Measurements from ENCODE around the gene LINGO4.

LINGO4 gene

DNA sequence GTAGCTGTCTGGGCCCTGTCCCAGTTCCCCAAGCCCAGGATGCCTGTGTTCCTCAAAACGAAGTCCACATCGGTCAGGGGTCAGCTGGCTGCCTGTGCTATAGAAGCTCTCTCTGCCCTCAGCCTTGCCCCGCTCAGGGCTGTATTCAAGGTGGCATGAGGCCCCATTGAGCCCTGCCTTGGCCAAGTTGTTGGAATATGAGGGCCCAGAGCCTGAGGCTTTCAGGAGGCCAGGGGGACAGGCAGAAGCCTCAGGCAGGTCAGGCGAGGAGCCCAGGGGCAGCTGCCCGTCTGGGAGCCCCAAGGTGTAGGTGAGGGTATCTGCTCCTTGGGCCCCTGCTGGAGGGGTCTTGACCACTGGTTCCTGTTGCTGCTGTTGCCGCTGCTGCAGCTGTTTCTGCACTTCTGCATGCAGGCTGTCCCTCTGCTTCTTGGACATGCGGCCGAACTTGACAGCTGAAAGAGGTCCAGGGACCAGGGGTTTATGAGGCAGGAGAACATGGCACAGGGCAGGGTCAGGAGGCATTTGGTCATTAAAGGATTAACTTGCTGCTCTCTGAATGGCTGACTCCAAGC lies 9.8 kb upstream of the LINGO4 start:
- no peak for DNase-seq (ENCODE audit: low spot score)

DNA sequence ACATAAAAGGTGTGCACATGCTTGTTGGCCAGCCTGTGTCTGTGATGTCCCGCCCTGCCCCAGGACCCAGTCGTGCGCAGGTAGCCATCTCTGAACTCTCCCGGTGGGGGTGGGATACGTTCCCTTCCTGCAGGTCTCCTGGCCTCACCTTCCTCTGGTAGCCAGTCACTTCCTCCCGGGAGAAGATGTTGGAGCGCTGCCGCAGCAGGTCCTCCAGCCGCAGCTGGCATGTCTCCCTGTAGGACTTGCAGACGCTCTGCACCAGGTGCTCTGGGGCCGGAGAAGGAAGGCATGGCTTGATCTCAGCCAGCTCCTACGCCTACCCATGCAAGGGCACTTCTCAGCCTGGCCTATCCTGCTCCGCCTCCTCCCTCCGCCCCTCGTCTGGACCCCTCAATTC lies 9.2 kb upstream of the LINGO4 start:
- DNase-seq (ENCODE audit: low spot score): no peak

DNA sequence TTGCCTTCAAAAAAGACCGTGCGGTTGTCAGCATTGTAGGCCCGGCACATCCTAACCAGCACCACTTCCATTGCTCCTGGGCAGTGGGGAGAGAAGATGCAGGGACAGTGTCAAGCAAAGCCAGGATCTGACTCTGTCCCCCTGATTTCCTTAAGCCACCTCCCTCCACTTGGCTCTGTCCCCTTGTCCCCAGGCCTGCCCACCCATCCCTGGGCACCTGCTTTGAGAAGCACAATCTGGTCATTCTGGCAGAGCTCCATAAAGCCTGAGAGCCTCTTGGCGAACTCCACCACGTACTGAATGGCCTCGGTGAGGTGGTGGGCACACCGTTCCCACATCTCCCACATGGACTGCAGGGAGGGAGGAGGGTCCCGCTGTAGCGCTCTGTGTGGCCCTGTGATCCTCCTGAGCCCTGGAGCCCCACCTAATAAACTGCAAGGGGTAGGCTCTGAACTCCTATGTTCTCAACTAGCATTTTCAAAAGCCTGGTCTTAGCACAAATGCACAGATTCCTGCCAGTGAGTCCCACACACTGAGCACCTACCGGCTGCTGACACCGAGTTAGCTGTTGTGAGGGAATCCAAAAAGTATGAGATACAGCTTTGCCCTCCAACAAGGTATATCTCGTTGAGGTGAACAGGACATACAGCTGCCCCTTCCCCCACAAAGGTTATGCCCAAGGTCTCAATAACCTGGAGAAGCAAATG lies 8.2 kb upstream of the LINGO4 start:
- DNase-seq (ENCODE audit: low spot score): no peak

DNA sequence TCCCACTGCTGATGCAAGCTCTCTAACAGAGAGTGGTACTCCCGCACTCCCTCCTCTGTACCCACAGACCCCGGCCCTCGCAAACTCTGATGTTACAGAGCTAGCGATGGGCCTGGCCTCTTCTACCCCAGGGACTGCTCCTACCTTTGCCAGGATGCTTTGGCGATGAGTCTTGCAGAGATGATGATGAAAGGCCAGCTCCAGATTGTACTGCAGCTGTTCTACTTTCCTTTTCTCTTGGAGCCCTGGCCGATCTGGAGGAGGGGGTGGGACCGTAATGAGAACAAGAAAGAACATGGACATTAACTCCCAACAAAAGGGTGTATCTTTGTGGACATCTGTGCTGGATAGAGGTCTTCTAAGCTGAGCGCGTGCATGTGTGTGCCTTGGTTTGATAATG lies 6.0 kb upstream of the LINGO4 start:
- DNase-seq (ENCODE audit: low spot score): no peak

DNA sequence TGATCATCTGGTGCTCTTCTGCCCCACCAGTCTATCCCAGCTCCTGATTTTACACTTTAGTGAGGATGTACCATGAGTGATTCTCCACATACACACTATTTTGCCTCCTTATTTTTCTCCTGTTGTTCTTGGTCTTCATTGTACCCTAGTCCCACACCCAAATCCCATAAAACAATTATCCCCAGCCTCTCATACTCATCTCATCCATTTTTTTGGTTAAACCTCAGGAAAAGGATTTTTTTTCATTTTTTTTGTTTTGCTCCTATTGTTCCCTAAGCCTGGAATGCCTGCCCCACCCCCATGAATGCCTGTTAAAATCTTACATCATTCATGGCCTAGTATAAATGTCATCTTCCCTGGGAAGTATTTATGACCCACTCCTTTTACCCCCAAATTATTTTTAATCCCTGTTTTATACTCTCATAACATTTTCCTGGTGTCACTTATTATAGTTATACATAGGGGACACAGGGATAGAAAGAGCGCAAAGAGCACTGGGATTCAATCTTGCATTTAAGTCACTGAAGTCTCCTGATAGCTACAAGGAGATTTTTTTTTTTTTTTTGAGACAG lies 4.9 kb upstream of the LINGO4 start:
- no peak for DNase-seq (ENCODE audit: low spot score)

DNA sequence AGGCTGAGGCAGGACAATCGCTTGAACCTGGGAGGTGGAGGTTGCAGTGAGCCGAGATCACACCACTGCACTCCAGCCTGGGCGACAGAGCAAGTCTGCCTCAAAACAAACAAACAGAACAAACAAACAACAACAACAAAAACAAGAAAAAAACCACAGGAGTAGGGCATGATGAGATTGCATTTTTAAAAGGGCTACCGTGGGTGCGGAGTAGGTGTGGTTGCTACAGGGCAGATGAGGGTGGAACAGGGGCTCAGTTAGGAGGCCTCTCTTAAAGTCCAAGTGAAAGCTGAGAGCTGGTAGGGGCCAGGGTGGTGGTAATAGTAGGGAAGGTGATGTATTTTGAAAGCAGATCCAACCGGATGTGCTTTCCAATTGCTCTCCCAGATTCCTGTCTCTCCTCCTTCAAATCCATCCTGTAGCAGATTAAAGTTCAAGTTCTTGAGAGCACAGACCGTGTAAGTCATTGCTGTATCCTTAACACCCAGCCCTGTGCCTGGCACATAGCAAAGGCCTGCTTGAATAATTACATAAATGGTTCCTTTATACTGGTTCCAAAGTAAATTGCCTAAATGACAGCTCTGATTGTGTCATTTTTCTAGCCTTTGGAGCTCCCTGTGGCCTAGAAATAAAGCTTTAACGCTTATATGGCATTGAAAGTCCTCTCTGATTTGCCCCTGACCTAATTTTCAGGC lies 4.2 kb upstream of the LINGO4 start:
- DNase-seq (ENCODE audit: low spot score): no peak

DNA sequence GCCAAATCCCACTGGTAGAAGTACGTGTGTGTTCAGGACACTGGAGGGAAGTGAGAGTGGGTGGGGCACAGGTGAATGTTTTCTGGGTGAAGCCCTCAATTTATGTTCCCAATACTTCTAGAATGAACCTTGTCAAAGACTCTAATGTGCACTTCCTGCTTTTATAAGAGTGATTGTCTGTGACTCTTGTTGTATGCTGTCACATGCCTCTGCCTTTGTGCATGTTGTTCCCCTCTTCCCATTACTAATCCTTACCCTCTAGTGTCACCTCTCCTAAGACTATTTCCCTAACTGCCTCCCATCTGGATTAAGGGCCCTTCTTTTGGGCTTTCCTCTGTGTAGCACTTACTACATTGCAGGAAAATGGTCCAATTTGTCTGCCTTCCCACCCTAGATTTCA lies 2.5 kb upstream of the LINGO4 start:
- no peak for DNase-seq (ENCODE audit: low spot score)

DNA sequence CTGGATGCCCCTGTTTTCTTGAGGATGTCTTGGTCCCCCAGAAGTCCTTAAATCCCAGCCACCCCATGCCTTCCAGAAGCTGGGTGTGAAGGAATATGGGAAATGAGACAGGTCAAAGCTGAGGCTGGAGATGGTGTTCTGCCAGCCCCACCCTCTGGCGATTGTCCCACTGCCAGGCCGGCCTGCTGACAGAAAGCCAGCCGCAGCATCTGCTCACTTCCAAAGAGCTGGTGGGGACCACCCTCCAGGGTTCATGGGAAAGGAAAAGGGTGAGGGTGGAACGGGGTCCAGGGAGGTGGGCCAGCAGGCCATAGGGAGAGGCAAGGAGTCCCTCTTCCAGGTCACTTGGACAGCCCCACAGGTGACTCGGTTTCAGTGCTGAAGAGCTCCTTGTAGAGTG lies 1.9 kb upstream of the LINGO4 start:
- DNase-seq (ENCODE audit: low spot score): no peak

DNA sequence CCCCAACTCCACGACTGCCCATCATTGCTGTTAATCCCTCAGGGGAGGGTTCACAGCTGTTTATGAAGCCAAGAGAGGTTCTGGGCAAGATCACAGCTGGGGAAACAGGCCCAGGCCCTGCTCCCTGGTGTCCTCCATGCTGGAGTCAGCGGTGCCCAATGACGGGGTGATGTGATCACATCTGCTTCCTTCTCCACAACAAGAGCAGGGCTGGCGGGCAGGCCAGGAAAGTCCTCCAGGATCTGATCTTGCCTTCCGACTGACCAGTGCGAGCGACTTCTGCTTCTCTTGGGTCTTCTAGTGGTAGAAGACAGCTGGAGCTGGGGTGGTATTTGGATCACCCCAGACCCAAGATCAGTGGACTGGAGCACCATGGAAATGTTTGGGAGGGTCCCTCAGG lies 951 bp upstream of the LINGO4 start:
- DNase-seq (ENCODE audit: low spot score): no peak

DNA sequence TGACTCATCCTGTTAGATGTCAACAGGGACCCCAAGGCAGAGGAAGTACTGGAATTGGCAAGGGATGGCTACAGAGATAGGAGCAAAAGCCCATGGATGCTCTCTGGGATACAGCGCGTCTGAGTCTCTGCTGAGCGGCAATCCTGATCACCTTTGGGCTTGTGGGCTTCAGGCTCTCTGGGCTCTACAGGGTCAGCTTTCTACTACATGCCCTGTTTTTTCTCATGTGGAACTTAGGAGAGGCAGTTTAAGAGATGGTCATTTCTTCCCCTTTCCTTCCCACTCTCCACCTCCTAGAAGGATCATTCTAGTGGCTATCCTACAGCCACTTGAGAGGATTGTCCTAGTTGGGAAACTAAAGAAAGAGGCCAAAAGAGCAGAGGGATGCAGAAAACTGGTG lies 1.3 kb downstream of the LINGO4 start:
- DNase-seq (ENCODE audit: low spot score): no peak

DNA sequence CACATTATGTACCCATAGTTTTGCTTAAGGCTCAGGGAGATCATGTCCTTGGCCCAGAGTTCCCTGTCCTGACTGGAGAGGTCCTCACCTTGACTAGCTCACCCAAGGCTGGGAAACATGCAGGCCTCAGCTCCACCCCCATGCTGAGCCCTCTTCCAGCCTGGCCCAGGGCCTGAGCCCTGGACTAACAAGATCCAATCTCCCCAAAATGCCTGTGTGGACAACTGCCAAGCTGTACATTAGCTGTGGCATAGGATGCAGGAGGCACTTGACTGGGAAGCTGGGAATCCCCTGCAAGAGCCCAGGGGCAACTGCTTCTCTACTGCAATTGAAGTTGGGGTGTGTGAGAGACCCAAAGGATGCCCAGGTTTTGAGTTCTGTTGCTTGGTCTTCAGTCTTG lies 2.1 kb downstream of the LINGO4 start:
- DNase-seq (ENCODE audit: low spot score): no peak

DNA sequence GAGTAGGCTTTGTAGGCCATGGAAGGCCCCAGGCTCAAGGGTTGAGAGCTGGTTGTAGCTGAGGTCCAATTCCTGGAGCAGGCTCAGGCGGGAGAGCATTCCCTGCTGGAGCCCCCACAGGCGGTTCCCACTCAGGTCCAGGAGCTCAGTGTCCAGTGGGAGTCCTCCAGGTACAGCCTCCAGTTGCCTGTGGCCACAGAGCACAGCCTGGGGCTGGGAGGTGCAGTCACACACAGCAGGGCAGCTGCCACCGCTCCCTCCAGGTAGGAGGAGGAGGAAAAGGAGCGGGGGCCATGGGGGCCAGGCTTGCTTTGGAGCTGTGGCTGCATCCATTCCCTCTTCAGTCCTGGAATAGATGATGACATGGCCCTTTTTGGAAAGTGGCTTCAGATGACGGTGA lies 2.8 kb downstream of the LINGO4 start:
- DNase-seq (ENCODE audit: low spot score): no peak

DNA sequence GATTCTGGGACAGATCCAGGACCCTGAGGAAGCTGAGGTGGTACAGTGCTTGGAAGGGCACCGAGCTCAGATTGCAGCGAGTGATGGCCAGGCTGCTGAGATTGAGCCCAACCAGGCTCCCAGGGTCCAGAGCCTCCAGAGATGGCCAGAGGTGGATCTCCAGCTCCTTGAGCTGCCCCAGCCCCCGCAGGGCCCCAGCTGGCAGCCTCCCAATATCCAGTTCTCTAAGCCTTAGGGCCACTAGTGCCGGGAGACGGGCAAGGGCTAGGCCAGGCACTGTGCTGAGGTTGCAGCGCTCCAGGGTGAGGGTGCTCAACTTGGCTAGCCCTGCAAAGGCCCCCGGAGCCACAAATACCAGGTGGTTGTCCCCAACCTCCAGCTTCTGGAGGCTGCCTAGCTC lies 3.4 kb downstream of the LINGO4 start:
- DNase-seq (ENCODE audit: low spot score): no peak

DNA sequence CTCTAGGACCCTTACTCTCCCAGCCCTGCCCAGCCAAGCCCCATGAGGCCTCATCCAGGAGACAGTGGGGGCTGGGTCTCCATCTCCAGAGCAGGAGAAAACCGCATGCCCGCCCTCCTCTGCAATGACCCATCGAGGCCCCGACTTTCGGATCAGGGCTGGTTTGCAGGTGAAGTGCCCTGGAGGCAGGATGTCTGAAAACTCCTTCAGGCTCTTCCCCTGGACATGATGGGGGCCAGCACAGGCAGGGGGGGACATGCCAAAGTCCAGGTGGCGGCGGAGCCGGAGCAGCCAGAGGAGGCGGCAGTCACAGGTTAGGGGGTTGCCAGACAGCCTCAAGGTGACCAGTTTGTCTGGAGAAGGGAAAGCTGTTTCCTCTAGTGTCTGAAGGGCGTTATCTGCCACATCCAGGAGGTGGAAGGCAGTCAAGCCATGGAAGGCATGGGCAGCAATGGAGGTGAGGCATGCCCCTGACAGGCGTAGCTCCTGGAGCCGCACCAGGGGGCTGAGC lies 3.9 kb downstream of the LINGO4 start:
- DNase-seq (ENCODE audit: low spot score): no peak

DNA sequence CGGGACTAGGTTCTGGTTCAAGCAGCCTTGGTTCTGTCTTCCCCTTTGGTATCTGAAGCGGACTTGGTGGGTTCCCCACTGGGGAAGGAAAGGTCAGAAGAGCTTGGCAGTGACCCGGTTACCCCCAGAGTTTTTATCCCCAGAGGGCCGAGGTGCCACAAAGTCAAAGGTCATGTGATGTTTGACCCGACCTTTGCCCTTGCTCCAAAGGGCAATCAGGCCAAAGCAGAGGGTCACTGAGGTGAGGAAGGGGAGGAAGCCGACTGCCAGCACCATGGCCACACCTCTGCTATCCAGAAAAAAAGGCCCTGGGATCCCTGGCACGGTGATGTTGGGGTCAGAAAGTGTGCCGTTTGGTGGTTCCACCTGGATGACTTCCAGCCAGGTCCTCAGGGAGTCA lies 4.4 kb downstream of the LINGO4 start:
- DNase-seq (ENCODE audit: low spot score): no peak

DNA sequence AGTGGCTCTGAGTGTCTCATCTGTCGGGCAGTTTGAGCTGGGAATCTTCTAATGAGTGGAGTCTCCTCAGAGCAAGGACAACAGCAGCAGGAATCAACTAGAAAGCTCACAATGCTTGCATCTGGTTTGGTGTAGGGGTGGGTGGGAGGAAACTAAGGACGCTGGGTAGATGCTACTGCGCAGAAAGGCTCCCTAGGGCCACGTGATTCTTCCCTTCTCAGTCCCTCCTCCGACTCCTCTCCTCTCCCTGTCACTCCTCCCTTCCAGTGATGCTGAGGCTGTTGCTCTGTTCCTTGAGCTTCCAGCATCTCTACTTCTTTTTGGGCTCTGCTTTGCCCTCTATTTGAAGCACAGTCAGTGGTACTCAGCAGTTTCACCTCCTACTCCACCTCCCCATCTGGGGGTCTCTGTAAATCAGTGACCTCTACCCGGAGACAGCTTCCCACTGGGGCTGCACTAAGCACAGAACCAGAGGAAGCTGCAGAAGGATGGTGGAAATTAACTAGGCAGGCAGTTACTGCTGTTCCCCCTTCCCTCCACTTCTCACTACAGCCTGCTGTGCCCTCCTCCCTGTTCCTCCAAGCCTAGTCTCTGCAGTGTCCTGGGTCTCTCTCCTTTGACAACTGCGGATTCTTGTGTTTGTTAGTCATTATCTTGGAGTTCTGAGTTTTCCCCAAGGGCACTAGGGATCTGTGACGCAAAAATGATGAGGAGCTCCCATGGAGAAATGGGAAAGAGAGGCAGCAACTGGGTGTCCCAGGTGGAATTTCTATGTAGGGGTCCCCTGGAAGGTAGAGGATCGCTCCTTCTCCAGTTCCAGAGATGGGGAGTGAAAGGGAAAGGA lies 5.8 kb downstream of the LINGO4 start:
- peak; percentile 51 for DNase-seq (ENCODE audit: low spot score)

DNA sequence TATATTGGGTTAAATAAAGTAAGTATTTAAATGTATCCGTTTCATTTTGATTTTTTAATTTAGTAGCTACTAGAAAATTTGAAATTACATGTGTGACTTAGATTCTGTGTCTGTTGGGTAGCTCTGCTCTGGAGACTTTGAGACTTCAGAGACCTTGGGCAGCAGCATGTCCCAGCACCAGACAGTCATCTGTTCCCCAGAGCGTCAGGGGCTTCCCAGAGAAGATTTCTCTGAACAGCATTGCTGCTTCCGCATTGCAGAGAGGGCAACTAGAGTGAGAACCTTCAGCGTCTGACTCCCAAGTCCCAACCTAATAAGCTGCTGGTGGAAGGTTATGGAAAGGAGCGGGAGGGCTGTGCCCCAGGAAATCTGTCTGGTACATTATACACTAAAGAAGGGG lies 6.6 kb downstream of the LINGO4 start:
- DNase-seq (ENCODE audit: low spot score): no peak

DNA sequence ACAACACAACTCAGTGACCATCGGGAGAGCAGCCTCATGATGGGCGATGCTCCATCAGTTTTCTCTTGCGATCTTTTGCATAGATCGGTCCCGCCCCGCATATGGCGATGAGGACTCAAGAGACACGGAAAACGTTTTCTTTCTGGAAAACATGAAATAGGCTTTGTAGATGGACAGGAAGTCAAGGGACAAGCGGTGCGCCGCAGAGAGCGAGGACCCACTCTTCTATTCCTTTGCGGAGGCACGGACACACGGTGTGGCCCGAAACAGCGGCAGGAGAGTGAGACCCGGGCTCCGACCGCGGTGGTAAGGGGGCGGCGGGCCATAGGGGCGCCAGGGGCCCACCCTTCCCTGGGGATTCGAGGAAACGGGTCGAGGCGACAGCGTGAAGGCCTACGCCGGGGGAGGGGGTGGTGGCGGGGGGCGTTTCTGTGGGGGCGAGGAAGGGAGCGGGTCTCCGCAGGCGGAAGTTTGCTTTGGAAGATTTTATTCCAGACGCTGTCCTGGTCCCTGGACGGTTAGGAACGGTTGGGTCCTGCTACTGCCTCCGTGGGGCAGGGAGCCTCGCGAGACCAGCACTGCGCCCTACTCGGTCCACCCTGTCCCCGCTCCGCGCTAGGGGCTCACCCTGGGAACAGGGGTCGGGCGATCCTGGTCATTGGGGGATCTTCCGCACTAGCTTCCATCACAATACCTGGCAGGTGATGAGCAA lies 14.1 kb downstream of the LINGO4 start:
- DNase-seq (ENCODE audit: low spot score): peak; percentile 12

DNA sequence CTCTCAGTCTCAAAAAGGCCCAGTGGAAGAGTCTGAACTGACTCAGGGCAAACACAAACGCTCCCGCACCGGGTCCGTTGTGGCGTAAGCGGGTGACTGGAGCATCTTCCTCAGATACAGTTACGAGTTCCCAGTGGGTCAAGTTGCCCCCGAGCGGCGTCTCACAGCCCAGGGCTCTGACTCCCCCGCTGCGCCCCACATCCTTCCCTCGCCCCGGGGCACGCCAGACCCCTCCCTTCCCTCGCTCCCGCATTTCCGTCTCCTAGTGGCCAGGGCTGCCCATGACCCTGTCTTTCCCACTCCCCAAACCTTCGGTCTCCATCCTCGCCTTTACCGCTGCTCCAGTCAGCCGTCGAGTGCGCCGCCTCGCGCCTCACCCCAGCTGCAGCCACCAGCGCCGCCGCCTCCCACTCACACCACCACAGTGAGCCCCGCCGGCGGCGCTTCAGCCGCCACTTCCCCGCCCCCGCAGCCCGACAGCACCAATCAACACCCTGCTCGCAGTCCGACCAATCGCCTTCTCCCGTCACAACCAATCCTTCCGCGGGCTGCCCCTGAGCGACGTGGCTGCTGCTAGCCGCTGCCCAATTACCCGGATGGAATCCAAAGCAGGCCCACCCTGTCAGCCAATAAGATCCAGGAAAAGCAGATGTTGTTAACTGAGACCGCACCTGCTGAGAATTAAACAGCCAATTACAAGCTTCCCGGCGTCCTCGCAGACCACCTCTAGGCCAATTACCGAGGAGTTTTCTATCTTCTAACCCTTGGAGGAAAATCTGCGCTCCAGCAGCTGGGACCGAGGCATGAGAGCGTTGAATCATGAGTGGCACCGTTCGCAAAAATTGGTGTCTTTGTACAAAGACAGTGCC lies 14.9 kb downstream of the LINGO4 start, which contains the start of gene TDRKH:
TDRKH (minus strand) TSS at position 430 of the 869 bp plus-strand sequence. CDS start 7,478 bp downstream, outside the sequence.
- peak; percentile 99 for DNase-seq (ENCODE audit: low spot score)

DNA sequence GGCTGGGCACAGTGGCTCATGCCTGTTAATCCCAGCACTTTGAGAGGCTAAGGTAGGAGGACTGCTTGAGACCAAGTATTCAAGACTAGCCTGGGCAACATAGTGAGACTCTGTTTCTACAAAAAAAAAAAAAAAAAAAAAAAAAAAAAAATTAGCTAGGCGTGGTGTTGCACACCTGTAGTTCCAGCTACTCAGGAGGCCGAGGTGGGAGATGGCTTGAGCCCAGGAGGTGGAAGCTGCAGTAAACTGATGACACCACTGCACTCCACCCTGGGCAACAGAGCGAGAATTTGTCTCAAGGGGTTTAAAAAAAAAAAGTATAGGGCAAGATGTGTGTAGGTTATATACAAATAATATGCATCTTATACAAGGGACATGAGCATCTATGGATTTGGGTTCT lies 17.5 kb downstream of the LINGO4 start:
- DNase-seq (ENCODE audit: low spot score): no peak
